NCI-H2196 (cell line): ENCODE results near the gene COPZ2.
"Not testable (repeated sequence)": the region's sequence is repeated elsewhere in the genome, so short reads cannot be mapped to it uniquely, and the experiment has no call there.

Experiments used
- DNase-seq: peaks from one replicate; lab custom pipeline; 2025; ENCODE audit not compliant: unreplicated experiment; lab: John Stamatoyannopoulos, UW

COPZ2 gene

GRCh38 chr17:48031966-48032365 lies 5.6 kb downstream of the COPZ2 start:
- no peak for DNase-seq

DNA sequence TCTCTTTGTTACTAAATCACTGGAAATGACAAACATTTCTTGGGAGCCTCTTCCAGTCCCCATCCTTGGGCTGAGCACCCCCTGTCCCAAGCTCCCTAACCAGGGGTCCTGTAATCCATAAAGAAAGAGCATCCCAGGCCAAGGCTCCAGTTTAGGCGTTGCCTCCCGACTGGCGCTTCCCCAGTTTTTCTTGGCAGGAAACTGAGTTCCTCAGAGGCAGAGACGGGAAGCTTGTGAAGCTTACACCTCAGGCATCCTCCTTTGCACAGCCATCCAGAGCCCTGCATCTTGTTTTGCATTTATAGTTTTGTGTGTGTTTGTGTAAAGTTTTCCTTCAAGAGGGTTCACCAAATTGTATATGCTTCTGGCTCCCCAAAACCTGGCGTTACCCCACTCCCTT lies 7.1 kb downstream of the COPZ2 start:
- no peak for DNase-seq

DNA sequence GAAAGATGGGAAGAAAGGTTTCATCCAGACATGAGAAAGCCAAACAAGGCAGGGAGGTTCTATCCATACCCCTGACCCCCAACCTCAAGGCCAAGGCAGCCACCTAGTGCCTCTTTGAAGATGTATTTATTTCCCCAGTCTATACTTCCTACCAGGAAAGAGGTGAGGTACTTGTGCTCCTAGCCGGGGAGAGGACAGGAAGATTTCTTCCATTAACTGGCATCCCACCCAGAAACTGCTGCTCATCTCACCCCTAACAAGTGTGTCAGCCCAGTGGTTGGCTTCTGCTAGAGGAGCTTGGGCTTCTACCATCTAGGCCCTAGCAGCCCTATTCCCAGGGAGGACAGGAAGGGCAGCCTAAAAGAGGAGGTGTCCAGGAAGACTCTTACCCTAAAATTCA lies 8.9 kb downstream of the COPZ2 start:
- DNase-seq: no peak

GRCh38 chr17:48027322-48027981 lies 10.1 kb downstream of the COPZ2 start:
- no peak for DNase-seq

DNA sequence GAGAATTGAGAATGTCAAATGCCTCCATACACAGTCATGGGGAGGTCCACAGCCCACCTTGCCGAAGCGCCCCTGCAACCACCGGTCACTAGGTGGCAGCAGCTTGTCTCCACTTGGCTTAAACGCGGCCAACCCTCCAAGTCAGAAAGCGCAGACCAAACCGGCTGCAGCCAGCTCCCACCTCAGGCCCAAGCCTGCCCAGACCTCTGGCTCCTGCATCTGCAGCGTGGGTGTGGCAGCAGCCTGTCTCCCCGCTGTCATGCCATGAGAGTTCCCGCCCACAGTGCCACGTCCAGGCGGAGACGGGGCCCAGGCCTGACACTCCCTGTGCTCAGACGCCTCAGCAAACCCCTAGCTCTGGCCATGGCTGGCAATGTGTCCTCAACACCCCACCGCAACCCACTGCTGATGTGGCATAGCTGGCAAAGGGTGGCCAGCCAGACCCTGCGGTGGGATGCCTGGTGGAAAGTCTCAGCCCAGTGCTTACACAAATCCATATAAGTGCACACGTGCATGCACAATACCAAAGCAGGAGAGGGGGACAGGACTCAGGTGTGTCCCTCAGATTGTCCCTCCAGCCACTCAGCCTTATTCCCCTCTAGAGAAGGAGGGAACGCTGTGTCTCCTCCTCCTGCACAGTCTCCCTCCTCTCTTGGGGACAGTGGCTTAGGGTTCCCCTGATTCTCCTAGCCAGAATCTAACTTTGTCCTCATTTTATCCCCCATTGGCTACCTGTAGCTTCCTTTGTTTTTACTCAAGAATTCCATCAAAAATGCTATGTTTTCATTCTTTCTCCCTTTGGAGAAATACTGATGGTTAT lies 10.9 kb downstream of the COPZ2 start:
- DNase-seq: peak; percentile 93

- no peak for DNase-seq
Measured at GRCh38 chr17:48025904-48026501, 11.6 kb downstream of the COPZ2 start.

- peak; percentile 95 for DNase-seq
Measured at GRCh38 chr17:48025040-48025903, 12.3 kb downstream of the COPZ2 start.

- peak; percentile 60 for DNase-seq
Measured at GRCh38 chr17:48024149-48025039, 13.2 kb downstream of the COPZ2 start.

DNA sequence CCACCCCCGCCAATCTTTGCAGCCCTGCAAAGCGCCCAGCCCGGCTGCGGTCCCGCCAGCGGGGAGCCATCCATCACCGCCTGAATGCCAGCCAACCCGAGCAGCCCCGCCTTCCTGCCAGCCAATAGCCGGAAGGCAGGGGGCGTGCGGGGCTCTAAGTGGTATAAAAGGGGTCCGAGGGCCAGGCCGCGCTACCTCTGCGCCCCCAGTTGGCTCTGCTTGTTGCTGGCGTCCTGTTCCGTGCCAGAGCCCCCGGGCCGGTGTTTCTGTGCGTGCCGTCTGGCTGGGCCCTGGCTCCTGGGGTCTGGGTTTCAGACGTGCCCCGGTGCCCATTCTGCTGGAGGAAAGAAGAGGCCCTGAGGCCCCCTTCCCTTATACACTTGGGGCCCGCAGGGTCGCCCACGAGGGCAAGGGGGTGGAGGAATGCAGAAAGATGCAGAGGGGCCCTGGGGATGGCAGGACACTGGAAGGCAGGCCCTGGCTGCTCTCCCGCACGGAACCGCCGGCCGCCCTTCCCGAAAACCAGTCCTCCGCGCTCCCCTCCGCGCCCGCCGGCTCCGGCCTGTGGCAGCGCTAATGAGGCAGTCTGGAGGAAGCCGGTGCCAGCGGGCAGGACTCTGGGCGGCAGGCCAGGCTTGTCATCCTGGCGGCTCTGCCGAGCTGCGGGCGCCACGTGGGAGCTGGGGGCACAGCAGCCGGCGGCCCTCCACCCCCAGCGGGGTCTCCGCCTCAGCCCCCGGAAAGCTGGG lies 14.0 kb downstream of the COPZ2 start:
- peak; percentile 89 for DNase-seq

GRCh38 chr17:48022901-48023300 lies 14.7 kb downstream of the COPZ2 start:
- no peak for DNase-seq

DNA sequence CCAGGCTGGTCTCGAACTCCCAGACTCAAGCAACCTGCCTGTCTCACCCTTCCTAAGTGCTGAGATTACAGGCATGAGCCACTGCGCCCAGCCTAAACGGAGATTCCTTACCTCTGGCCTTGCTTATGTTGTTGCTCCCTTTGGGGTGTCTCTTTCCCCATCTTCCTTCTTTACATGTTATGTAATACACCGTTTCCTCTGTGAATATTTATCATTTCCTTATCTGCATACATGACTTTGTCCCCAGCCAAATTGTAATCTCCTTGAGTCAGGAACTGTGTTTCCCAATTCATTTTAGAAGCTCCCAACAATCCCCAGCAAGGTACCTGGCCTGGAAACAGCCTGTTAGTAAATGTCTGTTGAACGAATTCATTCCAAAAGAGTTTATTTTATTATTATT lies 15.7 kb downstream of the COPZ2 start:
- no peak for DNase-seq

GRCh38 chr17:48017817-48018158 lies 19.8 kb downstream of the COPZ2 start:
- DNase-seq: not testable (repeated sequence)

- DNase-seq: no peak
Measured at GRCh38 chr17:48016112-48016511, 21.5 kb downstream of the COPZ2 start.

DNA sequence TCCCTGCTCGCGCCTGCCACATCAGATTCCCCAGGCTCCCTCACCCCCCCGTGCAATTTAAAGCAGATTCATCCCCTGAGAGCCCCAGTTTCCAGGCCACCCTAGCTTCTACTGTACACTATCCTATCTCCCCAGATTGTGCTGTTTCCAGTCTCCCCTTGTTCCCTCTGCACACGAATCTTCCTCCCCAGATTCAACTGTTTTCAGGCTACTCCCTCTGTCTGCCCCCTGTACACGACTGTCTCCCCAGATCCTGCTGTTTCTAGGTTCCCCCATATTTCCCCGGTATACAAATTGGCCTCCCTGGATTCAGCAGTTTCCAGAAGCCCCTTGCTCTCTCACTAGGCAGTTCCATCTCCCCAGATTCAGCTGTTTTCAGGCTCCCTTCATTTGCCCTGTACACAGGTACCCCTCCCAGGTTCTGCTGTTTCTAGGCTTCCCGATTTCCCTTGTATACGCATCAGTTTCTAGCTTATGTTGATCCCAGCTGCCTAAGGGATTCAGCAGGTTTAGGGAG lies 22.9 kb downstream of the COPZ2 start:
- DNase-seq: no peak

DNA sequence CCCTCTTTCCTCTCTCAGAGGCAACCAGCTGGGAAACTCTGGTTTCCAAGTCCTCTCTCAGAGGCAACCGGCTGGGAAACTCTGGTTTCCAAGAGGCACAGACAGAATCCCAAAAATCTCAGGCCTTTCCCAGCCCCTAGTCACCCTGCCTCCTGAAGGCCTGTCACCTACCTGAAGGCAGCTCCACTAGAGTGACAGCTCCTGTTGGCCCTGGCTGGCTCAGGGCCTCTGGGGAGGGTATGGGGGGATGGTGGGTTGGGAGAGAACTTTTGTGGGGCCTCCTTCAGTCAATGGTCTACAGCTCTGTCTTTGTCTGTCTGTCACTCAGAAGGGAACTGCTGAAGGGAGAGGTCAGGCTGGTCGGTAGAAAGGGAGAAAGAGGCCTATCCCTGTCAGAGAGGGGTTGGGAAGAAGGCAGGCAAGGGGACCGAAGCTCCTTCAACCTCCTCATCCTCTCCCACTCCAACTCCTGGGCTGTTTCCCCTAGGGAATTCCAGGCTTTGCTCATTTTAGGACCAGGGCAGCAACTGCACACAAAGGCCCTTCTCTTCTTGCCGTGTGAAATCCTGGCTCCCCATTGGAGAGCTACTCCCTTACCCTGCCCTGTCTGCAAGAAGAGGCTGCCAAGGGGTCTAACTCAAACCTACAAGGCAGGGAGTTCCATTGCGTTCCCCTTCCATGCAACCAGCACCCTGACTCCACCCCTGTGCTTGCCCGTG lies 23.6 kb downstream of the COPZ2 start:
- DNase-seq: no peak

- DNase-seq: no peak
Measured at GRCh38 chr17:48012654-48013053, 24.9 kb downstream of the COPZ2 start.

- DNase-seq: peak; percentile 84
Measured at GRCh38 chr17:48012151-48012520, 25.5 kb downstream of the COPZ2 start.

- DNase-seq: peak; percentile 59
Measured at GRCh38 chr17:48011405-48012150, 26.0 kb downstream of the COPZ2 start.
